GM08714 (cell line): ENCODE data around the gene PTPA.
"Not testable (repeated sequence)": the region's sequence is repeated elsewhere in the genome, so short reads cannot be mapped to it uniquely, and the experiment has no call there.

Experiments used
- H3K4me3 ChIP-seq: fragments of 200-500 bp; sonication (Bioruptor generic); 2 replicates; pipeline ENCODE4 v1.5.1; 2014; ENCODE audit warnings: mild to moderate bottlenecking, low read length, inconsistent platforms
- ZNF274 ChIP-seq: IDR thresholded peaks from 2 replicates; pipeline ENCODE4 v1.6.1; 2012; ENCODE audit warnings: mild to moderate bottlenecking, low read depth, low read length

Gene PTPA

GRCh38 chr9:129185991-129186390 lies 74.8 kb downstream of the PTPA start:
- TF ChIP-seq ZNF274 = no peak
- no peak overlapping the region for H3K4me3 ChIP-seq

- TF ChIP-seq ZNF274 = no peak
Observed at GRCh38 chr9:129187042-129187441, 75.8 kb downstream of the PTPA start.

GRCh38 chr9:129189971-129190370 lies 78.8 kb downstream of the PTPA start:
- not testable (repeated sequence) for H3K4me3 ChIP-seq

More at GRCh38 chr9:129187042-129187441, 75.8 kb downstream of the PTPA start:
- H3K4me3 ChIP-seq = no peak overlapping the region

DNA sequence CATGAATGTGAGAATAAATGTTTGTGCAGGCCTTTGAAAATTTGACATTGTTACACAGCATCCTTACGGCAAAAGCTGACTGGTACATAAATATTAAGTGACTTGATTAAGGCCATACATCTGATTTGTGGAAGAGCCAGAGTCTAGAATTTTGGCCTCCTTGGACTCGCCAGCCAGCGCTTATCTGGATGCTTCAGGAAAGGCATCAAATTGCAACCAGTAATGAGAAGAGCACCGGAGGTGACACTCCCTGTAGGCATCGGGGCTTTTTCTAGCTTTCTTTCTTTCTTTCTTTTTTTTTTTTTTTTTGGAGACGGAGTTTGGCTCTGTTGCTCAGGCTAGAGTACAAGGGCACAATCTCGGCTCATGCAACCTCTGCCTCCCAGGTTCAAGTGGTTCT lies 80.0 kb downstream of the PTPA start:
- no peak for TF ChIP-seq ZNF274
- no peak overlapping the region for H3K4me3 ChIP-seq

DNA sequence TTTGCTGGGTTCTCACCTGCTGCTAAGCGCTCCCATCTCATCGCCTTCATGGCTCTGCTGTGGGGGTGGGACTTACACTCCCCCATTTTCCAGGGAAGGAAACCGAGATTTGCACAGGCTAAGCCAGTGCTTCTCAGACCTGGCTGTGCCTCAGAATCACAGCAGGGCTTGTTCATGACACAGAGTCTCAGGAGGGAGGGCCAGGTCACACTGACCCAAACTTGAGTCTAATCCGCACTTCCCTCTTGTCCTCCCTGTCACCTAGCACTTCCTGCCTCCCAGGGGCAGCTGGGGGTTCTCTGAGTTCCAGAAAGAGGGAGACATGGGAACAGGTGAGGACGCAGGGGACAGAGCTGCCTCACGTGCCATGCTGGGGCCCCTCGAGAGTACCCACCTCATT lies 82.4 kb downstream of the PTPA start:
- no peak for TF ChIP-seq ZNF274
- no peak overlapping the region for H3K4me3 ChIP-seq

GRCh38 chr9:129194221-129194620 lies 83.0 kb downstream of the PTPA start:
- H3K4me3 ChIP-seq = no peak overlapping the region
- no peak for TF ChIP-seq ZNF274

GRCh38 chr9:129195606-129196005 lies 84.4 kb downstream of the PTPA start:
- TF ChIP-seq ZNF274 = no peak
- no peak overlapping the region for H3K4me3 ChIP-seq

DNA sequence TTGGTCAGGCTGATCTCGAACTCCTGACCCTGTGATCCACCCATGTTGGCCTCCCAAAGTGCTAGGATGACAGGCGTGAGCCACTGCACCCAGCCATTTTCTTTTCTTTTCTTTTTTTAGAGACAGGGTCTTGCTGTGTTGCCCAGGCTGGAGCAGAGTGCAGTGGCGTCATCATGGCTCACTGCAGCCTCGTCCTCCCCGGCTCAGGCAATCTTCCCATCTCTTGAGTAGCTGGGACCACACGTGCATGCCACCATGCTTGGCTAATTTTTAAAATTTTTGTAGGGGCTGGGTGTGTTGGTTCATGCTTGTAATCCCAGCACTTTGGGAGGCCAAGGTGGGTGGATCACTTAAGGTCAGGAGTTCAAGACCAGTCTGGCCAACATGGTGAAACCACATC lies 85.8 kb downstream of the PTPA start:
- not testable (repeated sequence) for H3K4me3 ChIP-seq

DNA sequence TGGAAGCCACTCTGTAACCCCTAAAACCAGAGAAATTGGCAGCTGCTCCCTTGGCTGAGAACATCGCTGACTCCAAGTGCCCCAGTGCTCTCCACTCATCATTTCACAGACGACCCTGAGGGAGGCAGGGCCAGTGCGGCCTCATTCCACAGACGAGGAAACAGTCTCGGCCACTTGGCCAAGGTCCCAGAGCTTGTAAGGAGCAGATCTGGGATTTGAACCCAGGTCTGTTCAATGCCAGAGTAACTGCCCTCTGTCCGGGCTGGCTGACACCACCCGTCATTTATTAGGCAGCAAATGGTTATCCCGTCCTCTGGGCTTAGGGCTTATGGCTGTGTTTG lies 86.7 kb downstream of the PTPA start:
- no peak for TF ChIP-seq ZNF274
- H3K4me3 ChIP-seq = no peak overlapping the region
